ENCODE results near the gene PSMC2. TPM values are rescaled to one million over a fixed set of nuclear protein-coding genes. Genes with fewer than 3 reads are reported as not detected.
"Not testable (repeated sequence)": the region's sequence is repeated elsewhere in the genome, so short reads cannot be mapped to it uniquely, and the experiment has no call there.

Gene PSMC2
- total RNA-seq, 4 donors from 2014 or later = 40.8 to 81.7 (median 63.3) TPM

GRCh38 chr7:103396471-103396870 is 49.0 kb downstream of the PSMC2 start:
- TF ChIP-seq CTCF (IDR thresholded peaks at IDR 0.05) = no peak
- H3K27me3 ChIP-seq = no peaks in the 10 kb centered on the region
- no peaks in the 10 kb centered on the region for H3K36me3 ChIP-seq
- H3K27ac ChIP-seq = no peak overlapping the region
- no peak for DNase-seq
- no peaks in the 10 kb centered on the region for H3K4me1 ChIP-seq
- no peak overlapping the region for H3K4me3 ChIP-seq
- no peaks in the 10 kb centered on the region for H3K9me3 ChIP-seq

GRCh38 chr7:103398483-103399127 is 51.2 kb downstream of the PSMC2 start:
- H3K27me3 ChIP-seq = no peaks in the 10 kb centered on the region
- no peaks in the 10 kb centered on the region for H3K9me3 ChIP-seq
- H3K36me3 ChIP-seq = no peaks in the 10 kb centered on the region
- H3K4me3 ChIP-seq = no peak overlapping the region
- no peak for TF ChIP-seq POLR2A (IDR thresholded peaks at IDR 0.05)
- TF ChIP-seq CTCF (IDR thresholded peaks at IDR 0.05) = no peak
- no peaks in the 10 kb centered on the region for H3K4me1 ChIP-seq
- no peak for DNase-seq
- H3K27ac ChIP-seq = no peak overlapping the region

DNA sequence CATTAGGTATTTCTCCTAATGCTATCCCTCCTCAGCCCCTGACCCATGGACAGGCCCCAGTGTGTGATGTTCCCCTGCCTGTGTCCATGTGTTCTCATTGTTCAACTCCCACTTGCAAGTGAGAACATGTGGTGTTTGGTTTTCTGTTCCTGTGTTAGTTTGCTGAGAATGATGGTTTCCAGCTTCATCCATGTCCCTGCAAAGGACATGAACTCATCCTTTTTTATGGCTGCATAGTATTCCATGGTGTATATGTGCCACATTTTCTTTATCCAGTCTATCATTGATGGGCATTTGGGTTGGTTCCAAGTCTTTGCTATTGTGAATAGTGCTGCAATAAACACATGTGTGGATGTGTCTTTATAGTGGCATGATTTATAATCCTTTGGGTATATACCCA is 52.2 kb downstream of the PSMC2 start:
- not testable (repeated sequence) for H3K4me1 ChIP-seq, H3K27me3 ChIP-seq, DNase-seq, H3K36me3 ChIP-seq, H3K9me3 ChIP-seq, H3K4me3 ChIP-seq, H3K27ac ChIP-seq

DNA sequence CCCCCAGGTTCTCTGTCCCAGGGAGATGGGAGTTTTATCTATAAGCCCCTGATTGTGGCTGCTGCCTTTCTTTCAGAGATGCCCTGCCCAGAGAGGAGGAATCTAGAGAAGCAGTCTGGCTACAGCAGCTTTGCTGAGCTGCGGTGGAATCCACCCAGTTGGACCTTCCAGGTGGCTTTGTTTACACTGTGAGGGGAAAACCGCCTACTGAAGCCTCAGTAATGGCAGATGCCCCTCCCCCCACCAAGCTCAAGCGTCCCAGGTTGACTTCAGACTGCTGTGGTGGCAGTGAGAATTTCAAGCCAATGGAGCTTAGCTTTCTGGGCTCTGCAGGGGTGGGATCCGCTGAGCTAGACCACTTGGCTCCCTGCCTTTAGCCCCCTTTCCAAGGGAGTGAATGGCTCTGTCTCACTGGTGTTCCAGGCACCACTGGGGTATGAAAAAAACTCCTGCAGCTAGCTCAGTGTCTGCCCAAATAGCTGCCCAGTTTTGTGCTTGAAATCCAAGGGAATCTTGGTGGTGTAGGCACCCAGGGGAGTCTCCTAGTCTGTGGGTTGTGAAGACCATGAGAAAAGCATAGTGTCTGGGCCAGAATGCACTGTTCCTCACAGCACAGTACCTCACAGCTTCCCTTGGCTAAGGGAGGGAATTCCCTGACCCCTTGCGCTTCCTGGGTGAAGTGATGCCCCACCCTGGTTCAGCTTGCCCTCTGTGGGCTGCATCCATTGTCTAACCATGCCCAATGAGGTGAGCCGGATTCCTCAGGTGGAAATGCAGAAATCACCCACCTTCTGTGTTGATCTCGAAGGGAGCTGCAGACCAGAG is 58.6 kb downstream of the PSMC2 start:
- not testable (repeated sequence) for H3K27ac ChIP-seq

GRCh38 chr7:103412151-103412550 is 64.7 kb downstream of the PSMC2 start:
- Histone ChIP-seq H3K4me3 (no peak overlapping the region), H3K9me3 (no peaks in the 10 kb centered on the region), H3K36me3 (no peaks in the 10 kb centered on the region), H3K27me3 (no peaks in the 10 kb centered on the region), H3K4me1 (no peaks in the 10 kb centered on the region), H3K27ac (no peak overlapping the region)
- no peak for DNase-seq
- TF ChIP-seq POLR2A (IDR thresholded peaks at IDR 0.05) = no peak
- no peak for TF ChIP-seq CTCF (IDR thresholded peaks at IDR 0.05)

More for the DNA sequence above, 58.6 kb downstream of the PSMC2 start:
- not testable (repeated sequence) for H3K36me3 ChIP-seq, H3K4me3 ChIP-seq, H3K27me3 ChIP-seq, DNase-seq, H3K9me3 ChIP-seq, H3K4me1 ChIP-seq

- TF ChIP-seq POLR2A (IDR thresholded peaks at IDR 0.05) (no peak), CTCF (IDR thresholded peaks at IDR 0.05) (no peak)
- Histone ChIP-seq H3K36me3 (no peaks in the 10 kb centered on the region), H3K9me3 (no peaks in the 10 kb centered on the region), H3K4me3 (no peak overlapping the region), H3K27ac (no peak overlapping the region), H3K4me1 (no peaks in the 10 kb centered on the region), H3K27me3 (no peaks in the 10 kb centered on the region)
- DNase-seq = no peak
These were observed 66.0 kb downstream of the PSMC2 start for GRCh38 chr7:103413407-103413806.
